GM12891 (cell line): ENCODE results near the gene SLC9A4.

Experiments used
- DNase-seq: peaks from one replicate; pipeline ENCODE4 v3.0.0; 2011; ENCODE audit warnings: low spot score; ENCODE audit not compliant: insufficient read length
- FAIRE-seq: peaks from 2 replicates; lab custom pipeline; 2011; peaks lifted over from hg19 to GRCh38; lab: Jason Lieb, UNC
- PAX5 ChIP-seq: IDR thresholded peaks from 2 replicates; pipeline ENCODE4 v1.6.1; 2011; ENCODE audit warnings: low read length, moderate library complexity, mild to moderate bottlenecking; ENCODE audit not compliant: insufficient read depth, severe bottlenecking
- POLR2A ChIP-seq: IDR thresholded peaks from 2 replicates; pipeline ENCODE4 v1.6.1; 2011; ENCODE audit warnings: low read depth, low read length, control low read depth
- POLR2AphosphoS5 ChIP-seq: IDR thresholded peaks from 2 replicates; pipeline ENCODE4 v1.6.1; 2011; ENCODE audit warnings: low read depth, low read length, control low read depth
- POU2F2 ChIP-seq: IDR thresholded peaks from 2 replicates; pipeline ENCODE4 v1.6.1; 2011; ENCODE audit warnings: low read depth, mild to moderate bottlenecking, control low read depth, low read length, moderate library complexity
- SPI1 ChIP-seq: IDR thresholded peaks from 2 replicates; pipeline ENCODE4 v1.6.1; 2011; ENCODE audit warnings: low read depth, low read length, control low read depth
- TAF1 ChIP-seq: IDR thresholded peaks from 2 replicates; pipeline ENCODE4 v1.6.1; 2011; ENCODE audit warnings: low read depth, low read length, control low read depth

SLC9A4 gene

DNA sequence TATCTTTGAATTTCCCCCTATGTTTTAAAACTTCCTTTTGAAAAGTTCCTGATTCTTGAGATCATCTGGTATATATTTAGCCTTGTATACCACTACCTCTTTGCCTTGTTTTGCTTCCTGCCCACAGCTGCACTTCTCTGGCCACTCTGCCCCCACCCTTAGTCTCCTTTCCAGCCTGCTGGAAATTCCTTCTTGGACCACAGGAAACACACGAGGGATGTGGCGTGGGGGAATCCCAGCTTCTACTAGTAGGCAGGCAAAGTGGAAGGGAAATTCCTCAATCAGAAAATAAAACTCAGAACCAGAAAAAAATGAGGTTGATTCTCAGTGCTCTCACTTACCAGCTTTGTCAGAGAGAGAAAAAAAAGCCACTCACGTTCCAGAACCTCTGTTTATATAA, 36.7 kb upstream of the SLC9A4 start:
- FAIRE-seq (no peak), DNase-seq (no peak)
- TF ChIP-seq PAX5 = no peak
- 0 out of 2 replicates have a peak, but pooled peaks have one; percentile 3 for TF ChIP-seq SPI1
- TF ChIP-seq POLR2A = no peak

DNA sequence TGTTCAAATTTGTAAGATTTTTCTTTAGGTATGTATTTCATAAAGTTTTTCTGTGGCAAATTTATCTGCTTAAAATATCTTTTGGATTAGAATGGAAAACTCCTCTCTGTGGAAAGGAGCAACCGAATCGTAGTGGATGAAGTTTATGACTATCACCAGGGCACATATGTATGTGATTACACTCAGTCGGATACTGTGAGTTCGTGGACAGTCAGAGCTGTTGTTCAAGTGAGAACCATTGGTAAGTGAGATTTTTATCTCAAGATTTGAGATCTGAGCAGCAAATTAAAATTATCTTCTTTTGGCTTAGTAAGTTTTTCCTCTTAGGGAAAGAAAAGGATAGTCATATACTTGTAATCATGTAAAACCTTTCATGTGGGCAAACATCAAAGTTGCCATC, 35.9 kb upstream of the SLC9A4 start:
- no peak for TF ChIP-seq POU2F2
- TF ChIP-seq POLR2AphosphoS5 = no peak
- no peak for TF ChIP-seq POLR2A
- no peak for TF ChIP-seq PAX5
- no peak for TF ChIP-seq TAF1
- TF ChIP-seq SPI1 = no peak
- no peak for DNase-seq
- no peak for FAIRE-seq

DNA sequence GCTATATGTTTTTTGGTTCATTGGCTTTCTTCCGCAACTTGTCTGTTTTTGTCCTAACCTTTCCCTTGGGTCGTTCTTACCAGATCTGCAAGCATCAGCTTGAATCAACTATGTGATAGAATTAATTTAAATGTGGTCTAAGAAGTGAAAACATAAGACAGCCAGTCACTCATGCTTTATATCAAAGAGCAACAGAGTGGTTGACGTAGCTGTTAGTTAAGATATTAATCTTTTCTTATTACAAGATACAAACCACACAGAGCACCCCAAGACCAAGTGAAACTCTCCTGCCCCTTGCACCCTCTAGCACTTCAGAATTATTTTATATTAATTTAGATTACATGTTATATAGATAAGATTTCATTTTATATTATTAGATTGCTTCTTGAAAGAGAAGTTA, 34.9 kb upstream of the SLC9A4 start:
- no peak for DNase-seq
- TF ChIP-seq SPI1 (no peak), POLR2AphosphoS5 (no peak), POU2F2 (no peak), PAX5 (no peak), POLR2A (no peak), TAF1 (no peak)
- FAIRE-seq = no peak

DNA sequence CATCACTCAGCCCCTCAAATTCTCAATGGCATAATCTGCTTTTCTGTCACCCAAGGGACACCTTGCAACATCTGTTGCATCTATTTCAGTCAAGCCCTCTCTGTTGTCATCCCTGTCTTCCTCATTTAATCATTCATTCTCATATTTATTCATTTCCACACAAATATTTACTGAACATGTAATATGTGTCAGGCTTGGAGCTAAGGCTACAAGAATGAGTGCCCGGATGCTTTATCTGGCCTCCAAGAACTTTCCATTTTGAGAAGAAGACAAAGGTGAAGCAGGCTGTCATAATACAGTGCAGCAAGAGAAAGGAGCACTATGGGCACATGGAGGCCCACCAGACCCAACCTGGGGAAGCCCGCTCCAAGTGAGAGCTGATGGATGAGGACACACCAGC, 34.4 kb upstream of the SLC9A4 start:
- FAIRE-seq (no peak), DNase-seq (no peak)
- TF ChIP-seq POLR2A (no peak), SPI1 (no peak), POU2F2 (no peak), POLR2AphosphoS5 (no peak), TAF1 (no peak), PAX5 (no peak)

DNA sequence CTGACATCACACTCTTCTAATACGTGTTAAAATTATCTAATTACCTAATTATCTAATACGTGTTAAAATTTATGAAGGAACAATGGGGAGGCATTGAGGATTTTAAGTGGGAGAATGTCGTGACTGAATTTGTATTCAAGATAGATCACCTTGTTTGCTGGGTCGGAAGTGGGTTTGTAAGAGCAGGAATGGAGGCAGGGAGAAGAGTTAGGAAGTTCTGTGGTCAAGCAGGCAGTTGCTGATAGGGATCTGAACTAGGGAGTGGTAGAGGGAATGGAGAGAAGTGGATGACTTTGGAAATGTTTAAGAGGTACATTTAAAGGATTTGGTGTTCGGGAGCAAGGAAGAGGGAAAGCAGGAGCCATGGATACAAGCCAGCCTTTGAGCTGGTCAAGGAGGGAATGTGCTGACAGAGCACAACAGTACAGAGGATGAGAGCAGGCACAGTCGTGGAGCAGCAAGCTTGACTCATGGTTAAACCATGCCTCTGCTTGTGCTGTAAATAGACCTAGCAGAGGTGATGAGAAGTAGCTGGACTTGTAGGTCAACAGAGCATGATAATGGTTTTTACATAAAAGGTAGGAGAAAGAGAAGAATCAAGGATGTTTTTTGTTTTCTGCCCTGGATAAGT, 33.8 kb upstream of the SLC9A4 start:
- TF ChIP-seq POLR2AphosphoS5 (no peak), TAF1 (no peak), SPI1 (no peak), POLR2A (no peak), PAX5 (no peak)
- DNase-seq (no peak), FAIRE-seq (no peak)

DNA sequence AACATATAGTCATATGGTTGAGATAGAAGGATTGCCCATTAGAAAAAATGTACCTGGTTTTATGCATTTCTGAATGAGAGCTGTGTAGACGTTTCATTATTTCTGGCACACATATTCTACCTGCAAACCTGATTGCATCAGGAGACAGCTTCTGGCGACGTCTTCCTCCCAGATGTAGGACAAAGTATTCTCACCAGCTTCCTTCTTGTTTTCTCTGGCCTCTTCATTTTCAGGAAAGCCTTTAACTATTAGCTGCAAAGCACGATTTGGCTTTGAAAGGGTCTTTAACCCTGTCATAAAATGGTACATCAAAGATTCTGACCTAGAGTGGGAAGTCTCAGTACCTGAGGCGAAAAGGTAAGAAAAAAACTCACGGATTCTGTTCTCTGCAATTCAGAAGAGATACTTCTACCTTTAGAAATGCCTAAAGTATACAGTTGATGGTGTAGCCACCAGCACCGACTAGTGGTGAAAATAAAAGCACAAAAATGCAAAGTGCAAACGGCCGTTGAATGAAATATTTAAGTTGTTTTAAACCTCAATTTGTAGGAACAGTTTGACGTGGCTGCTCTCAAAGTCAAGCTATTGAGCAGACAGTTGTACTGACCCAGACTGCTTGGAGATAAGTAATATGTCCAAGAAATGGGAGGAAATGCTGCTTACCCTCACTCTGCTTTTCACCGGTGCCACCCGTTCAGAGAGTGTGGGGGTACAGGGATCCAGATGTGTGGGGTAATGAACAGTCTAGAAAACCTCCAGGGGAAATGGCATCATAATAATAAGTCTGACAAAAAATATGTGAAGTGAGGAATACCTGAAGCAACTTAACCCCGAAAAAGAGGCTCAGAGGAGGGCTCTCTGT, 29.8 kb upstream of the SLC9A4 start:
- peak; percentile 62 for FAIRE-seq
- DNase-seq = peak; percentile 18
- no peak for TF ChIP-seq POLR2AphosphoS5
- TF ChIP-seq POU2F2 = no peak
- no peak for TF ChIP-seq TAF1
- TF ChIP-seq PAX5 = no peak
- TF ChIP-seq POLR2A = no peak
- no peak for TF ChIP-seq SPI1

DNA sequence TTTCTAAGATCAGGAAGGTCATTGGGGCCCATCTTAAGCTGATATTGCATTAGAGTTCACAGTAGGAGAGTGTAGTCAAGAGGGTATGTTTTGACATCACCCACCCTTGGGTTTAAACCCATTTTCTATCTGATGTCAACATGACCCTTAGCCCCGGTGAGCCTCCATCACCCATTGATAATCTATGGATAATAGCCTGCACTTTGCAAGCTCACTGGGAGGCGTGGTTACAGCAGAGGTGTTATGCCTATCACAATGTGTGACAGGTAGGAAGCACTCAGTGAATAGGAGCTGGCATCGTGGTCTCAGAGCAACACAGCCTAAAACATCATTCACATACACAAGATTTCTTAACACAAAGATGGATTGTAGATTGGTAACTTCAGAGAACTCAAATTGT, 28.8 kb upstream of the SLC9A4 start:
- FAIRE-seq (no peak), DNase-seq (no peak)
- TF ChIP-seq PAX5 = no peak
- TF ChIP-seq POLR2A = no peak
- TF ChIP-seq POU2F2 = no peak
- no peak for TF ChIP-seq TAF1
- no peak for TF ChIP-seq SPI1
- no peak for TF ChIP-seq POLR2AphosphoS5

DNA sequence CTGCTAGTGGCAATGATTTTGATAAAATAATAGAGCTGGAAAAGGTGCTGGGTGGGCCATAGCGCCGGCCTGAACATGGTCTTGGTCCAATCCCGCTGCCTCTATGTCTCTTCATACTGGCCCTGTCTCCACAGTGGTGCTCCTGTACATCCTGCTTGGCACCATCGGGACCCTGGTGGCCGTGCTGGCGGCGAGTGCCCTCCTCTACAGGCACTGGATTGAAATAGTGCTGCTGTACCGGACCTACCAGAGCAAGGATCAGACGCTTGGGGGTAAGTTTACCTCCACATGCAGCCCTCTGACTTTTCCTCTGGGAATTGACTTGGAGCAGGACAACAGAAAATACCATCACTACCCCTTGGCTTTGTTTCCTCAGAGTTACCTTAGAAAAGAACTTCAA, 26.1 kb upstream of the SLC9A4 start:
- TF ChIP-seq PAX5 (no peak), SPI1 (no peak), POLR2A (no peak), POU2F2 (no peak), POLR2AphosphoS5 (no peak), TAF1 (no peak)
- FAIRE-seq = no peak
- DNase-seq = no peak

DNA sequence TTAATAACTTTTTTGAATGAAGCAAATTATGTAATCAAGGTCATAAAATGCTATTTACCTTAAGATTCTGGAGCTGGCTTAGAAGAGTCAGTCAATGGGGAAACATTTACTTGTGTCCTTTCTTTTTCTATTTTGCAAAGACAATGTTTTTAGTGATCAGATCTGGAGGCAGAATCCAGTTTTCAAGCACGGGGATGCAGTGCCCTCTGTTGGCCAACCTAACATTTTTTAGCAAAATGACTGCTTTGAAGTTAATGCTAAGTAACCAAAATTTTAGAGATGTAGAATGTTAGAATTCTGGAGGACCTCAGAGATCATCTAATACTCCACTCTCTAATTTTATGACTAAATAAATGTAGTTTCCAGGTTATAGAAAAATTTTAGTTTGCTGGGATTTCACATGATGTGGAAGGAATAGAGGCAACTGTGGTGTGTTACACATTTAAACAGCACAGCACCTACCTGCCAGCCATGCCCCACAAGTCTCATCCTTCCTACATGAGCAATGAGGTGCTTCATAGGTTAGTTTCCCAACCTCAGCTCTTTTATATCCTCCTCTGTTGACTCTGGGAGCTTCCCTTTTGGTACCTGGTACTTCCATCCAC, 23.6 kb upstream of the SLC9A4 start:
- DNase-seq = peak; percentile 22
- TF ChIP-seq SPI1 = no peak
- peak; percentile 13 for FAIRE-seq

DNA sequence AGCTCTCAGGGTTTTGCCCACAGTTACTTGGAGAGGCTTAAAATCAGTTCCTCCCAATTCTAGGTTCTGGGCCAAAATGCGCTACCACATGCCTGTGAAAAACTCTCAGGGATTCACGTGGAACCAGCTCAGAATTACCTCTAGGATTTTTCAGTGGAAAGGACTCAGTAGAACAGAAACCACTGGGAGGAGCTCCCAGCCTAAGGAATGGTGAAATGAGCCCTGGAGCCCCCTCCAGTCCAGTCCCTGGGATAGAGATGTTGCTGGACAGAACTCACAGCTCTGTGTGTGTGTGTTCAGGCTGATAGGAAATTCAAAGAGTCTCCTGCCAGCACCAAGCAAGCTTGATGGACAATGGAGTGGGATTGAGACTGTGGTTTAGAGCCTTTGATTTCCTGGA, 21.1 kb upstream of the SLC9A4 start:
- DNase-seq (no peak), FAIRE-seq (no peak)
- TF ChIP-seq PAX5 = no peak
- TF ChIP-seq POLR2A = no peak
- TF ChIP-seq SPI1 = no peak
- TF ChIP-seq TAF1 = no peak
- no peak for TF ChIP-seq POU2F2
- TF ChIP-seq POLR2AphosphoS5 = no peak
